ENCODE measurements around the gene RBP3. TPM values are rescaled to one million over a fixed set of nuclear protein-coding genes. Genes with fewer than 3 reads are reported as not detected.

The RBP3 gene
- total RNA-seq, 1 donor from 2014 or later: not detected

DNA sequence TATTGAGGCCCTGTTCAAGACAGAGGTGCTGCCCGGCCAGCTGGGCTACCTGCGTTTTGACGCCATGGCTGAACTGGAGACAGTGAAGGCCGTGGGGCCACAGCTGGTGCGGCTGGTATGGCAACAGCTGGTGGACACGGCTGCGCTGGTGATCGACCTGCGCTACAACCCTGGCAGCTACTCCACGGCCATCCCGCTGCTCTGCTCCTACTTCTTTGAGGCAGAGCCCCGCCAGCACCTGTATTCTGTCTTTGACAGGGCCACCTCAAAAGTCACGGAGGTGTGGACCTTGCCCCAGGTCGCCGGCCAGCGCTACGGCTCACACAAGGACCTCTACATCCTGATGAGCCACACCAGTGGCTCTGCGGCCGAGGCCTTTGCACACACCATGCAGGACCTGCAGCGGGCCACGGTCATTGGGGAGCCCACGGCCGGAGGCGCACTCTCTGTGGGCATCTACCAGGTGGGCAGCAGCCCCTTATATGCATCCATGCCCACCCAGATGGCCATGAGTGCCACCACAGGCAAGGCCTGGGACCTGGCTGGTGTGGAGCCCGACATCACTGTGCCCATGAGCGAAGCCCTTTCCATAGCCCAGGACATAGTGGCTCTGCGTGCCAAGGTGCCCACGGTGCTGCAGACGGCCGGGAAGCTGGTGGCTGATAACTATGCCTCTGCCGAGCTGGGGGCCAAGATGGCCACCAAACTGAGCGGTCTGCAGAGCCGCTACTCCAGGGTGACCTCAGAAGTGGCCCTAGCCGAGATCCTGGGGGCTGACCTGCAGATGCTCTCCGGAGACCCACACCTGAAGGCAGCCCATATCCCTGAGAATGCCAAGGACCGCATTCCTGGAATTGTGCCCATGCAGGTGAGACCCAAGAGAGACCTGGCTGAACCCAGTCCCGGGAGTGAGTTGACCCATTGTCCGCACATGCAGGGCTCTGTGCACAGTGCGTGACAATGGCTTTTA, 2.8 kb downstream of the RBP3 start:
- DNase-seq: no peak
- Histone ChIP-seq H3K27me3 (no peaks in the 10 kb centered on the region), H3K36me3 (no peaks in the 10 kb centered on the region), H3K4me1 (no peaks in the 10 kb centered on the region), H3K9me3 (no peaks in the 10 kb centered on the region), H3K27ac (no peak overlapping the region), H3K4me3 (no peak overlapping the region)
- no peak for ATAC-seq
- intact Hi-C loops (cut with DNase I): no loop called here
- TF ChIP-seq, protein P1, sequence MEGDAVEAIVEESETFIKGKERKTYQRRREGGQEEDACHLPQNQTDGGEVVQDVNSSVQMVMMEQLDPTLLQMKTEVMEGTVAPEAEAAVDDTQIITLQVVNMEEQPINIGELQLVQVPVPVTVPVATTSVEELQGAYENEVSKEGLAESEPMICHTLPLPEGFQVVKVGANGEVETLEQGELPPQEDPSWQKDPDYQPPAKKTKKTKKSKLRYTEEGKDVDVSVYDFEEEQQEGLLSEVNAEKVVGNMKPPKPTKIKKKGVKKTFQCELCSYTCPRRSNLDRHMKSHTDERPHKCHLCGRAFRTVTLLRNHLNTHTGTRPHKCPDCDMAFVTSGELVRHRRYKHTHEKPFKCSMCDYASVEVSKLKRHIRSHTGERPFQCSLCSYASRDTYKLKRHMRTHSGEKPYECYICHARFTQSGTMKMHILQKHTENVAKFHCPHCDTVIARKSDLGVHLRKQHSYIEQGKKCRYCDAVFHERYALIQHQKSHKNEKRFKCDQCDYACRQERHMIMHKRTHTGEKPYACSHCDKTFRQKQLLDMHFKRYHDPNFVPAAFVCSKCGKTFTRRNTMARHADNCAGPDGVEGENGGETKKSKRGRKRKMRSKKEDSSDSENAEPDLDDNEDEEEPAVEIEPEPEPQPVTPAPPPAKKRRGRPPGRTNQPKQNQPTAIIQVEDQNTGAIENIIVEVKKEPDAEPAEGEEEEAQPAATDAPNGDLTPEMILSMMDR (IDR thresholded peaks at IDR 0.05): no peak

DNA sequence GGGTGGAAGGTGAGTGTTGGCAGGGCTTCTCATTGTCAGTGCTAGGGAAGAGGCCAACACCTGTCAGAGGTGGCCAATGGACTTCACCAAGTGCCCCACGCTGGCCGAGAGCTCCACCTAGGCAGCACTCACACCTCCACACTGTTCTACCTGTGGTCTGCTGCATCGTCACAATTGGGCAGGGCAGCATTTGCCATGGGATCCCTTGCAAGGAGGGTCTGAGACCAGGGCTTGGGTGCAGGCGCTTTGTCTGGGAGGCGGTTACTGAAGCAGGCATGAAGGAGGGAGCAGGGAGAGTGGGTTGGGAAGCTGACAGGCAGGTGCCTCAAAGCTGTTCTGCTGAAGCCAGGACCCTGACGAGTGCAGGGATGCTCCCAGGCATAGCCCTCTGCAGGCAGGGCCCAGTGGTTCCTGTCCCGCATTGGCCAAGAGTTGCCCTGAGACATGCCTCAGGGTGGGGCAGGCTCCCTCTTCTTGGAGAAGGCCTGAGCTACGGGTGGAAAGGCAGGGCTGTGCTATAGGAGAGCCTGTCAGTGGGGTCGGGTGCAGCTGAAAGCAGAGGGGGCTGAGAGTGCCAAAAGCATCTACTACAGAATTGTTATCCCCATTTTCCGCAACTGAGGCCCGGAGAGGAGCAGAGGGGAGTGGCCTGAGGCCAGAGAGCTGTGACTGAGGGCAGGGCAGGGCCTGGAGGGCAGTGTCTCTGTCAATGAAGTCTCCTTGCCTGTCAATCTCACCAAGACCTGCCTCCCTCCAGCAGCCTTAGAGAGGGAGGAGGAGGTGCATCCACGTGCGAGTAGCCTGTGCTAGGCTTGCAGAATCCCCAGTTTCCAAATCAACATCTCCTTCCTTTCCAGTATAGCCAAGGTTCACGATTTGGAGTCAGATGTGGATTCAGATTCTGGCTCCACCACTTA, 4.0 kb downstream of the RBP3 start:
- TF ChIP-seq, protein P1 (IDR thresholded peaks at IDR 0.05): no peak
- Histone ChIP-seq H3K36me3 (no peaks in the 10 kb centered on the region), H3K27ac (no peak overlapping the region), H3K27me3 (no peaks in the 10 kb centered on the region), H3K9me3 (no peaks in the 10 kb centered on the region), H3K4me1 (no peaks in the 10 kb centered on the region), H3K4me3 (no peak overlapping the region)
- ATAC-seq (no peak), DNase-seq (no peak)
- intact Hi-C loops (cut with DNase I): no loop called here

DNA sequence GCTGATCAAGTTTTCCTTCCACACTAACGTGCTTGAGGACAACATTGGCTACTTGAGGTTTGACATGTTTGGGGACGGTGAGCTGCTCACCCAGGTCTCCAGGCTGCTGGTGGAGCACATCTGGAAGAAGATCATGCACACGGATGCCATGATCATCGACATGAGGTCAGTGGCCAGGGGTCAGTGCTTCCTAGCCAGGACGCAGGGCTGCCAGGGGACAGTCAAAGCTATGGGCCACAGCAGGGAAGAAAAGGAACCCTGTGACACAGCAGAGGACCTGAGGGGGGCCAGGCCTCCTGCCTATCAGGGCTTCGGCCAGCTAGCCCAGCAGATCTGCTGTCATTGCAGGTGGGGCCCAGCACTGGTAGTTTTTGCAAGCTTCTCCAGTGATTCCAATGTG, 5.2 kb downstream of the RBP3 start:
- Histone ChIP-seq H3K27me3 (no peaks in the 10 kb centered on the region), H3K9me3 (no peaks in the 10 kb centered on the region), H3K4me1 (no peaks in the 10 kb centered on the region), H3K36me3 (no peaks in the 10 kb centered on the region), H3K27ac (no peak overlapping the region), H3K4me3 (no peak overlapping the region)
- TF ChIP-seq, protein P1 (IDR thresholded peaks at IDR 0.05): no peak
- DNase-seq (no peak), ATAC-seq (no peak)
- intact Hi-C loops (cut with DNase I): no loop called here

DNA sequence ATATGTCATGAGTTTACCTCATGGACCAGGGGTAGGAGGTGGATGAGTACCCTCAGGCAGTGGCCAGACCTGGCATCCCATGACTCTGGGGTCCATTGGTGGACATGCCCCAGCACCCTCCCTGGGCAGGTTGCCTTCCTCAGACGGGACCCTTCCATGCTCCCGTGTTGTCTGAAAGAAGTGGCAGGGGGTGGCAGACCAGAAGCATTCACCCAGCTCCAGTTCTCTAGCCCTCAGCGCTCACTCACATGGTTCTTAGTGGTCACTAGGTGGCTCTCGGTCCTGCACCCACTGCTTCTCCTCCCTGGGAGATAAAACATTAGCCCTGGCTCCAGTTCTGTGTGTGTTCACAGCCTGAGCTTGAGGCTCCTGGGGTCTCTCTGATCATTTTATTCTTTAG, 6.0 kb downstream of the RBP3 start:
- intact Hi-C loops (cut with DNase I): no loop called here
- Histone ChIP-seq H3K36me3 (no peaks in the 10 kb centered on the region), H3K4me3 (no peak overlapping the region), H3K9me3 (no peaks in the 10 kb centered on the region), H3K27ac (no peak overlapping the region), H3K4me1 (no peaks in the 10 kb centered on the region), H3K27me3 (no peaks in the 10 kb centered on the region)
- TF ChIP-seq, protein P1 (IDR thresholded peaks at IDR 0.05): no peak
- ATAC-seq (no peak), DNase-seq (no peak)

DNA sequence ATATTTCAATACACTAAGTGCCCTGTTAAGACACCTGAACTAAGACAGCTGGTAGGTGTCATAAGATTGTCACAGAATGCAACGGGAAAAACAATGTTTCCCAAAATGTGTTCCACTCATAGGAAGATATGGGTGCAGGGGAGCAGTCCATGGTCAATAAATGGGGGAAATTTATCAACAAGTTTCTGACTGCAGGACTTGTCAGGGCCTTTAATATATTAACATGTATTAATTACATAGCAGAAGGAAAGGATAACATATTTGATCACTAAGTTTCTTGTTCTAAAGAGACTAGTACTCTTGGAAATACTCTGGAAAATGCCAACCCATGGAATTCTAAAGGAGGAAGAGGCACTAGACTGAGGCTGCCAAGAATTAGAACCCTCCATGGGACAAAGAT, 6.7 kb downstream of the RBP3 start:
- H3K9me3 ChIP-seq: no peaks in the 10 kb centered on the region

More for the DNA sequence above, 6.7 kb downstream of the RBP3 start:
- no peak for ATAC-seq
- H3K27me3 ChIP-seq: no peaks in the 10 kb centered on the region
- H3K27ac ChIP-seq: no peak overlapping the region
- intact Hi-C loops (cut with DNase I): no loop called here
- no peaks in the 10 kb centered on the region for H3K36me3 ChIP-seq
- no peak overlapping the region for H3K4me3 ChIP-seq
- TF ChIP-seq, protein P1 (IDR thresholded peaks at IDR 0.05): no peak
- H3K4me1 ChIP-seq: no peaks in the 10 kb centered on the region
- no peak for DNase-seq
